CD4-positive, CD25-positive, alpha-beta regulatory T cell (primary cell): Measurements from ENCODE around the gene FCRL2. TPM values are rescaled to one million over a fixed set of nuclear protein-coding genes. Genes with fewer than 3 reads are reported as not detected.

Experiments used
- ATAC-seq, 2 donors: fragments of 150-1000 bp; cut with Tn5 transposase; one replicate each; pipeline ENCODE4 v1.10.0; 2021; ENCODE audit warnings: low read depth in 2 of 2, moderate number of reproducible peaks in 2 of 2, moderate library complexity in 1 of 2
- DNase-seq, 3 donors: peaks; one replicate each; pipeline versions ENCODE4 v3.0.0 to v3.0.0-alpha.2; 2012 to 2022; ENCODE audit warnings: mixed read lengths in 1 of 3
- H3K27ac ChIP-seq: one replicate; pipeline ENCODE4 v1.7.0; 2013; ENCODE audit warnings: mild to moderate bottlenecking, low read length; ENCODE audit not compliant: insufficient read depth, poor library complexity, severe bottlenecking
- H3K27me3 ChIP-seq: one replicate; pipeline ENCODE4 v1.7.0; 2013; ENCODE audit warnings: low read length; ENCODE audit not compliant: control insufficient read depth, insufficient read depth
- H3K36me3 ChIP-seq: one replicate; pipeline ENCODE4 v1.7.0; 2013; ENCODE audit warnings: mild to moderate bottlenecking, low read length, moderate library complexity; ENCODE audit not compliant: control insufficient read depth, insufficient read depth
- H3K4me1 ChIP-seq: 2 replicates; pipeline ENCODE4 v1.7.0; 2013; ENCODE audit warnings: mild to moderate bottlenecking, low read length; ENCODE audit not compliant: insufficient read depth, control insufficient read depth, poor library complexity, severe bottlenecking
- H3K4me3 ChIP-seq: one replicate; pipeline ENCODE4 v1.7.0; 2013; ENCODE audit warnings: low read depth, mild to moderate bottlenecking, low read length, moderate library complexity
- H3K9me3 ChIP-seq, 2 experiments: 1 replicate in 1 of 2; 2 replicates in 1 of 2; pipeline ENCODE4 v1.7.0; 2013; ENCODE audit warnings: low read length in 2 of 2, mild to moderate bottlenecking in 1 of 2, moderate library complexity in 1 of 2; ENCODE audit not compliant: control insufficient read depth in 2 of 2
- H3K27ac Mint-ChIP-seq, 3 donors: one replicate each; pipeline ENCODE4 v1.8.0; 2020 to 2022; ENCODE audit warnings: mild to moderate bottlenecking in 3 of 3, mixed read lengths in 3 of 3, moderate library complexity in 2 of 3
- H3K27me3 Mint-ChIP-seq: one replicate; pipeline ENCODE4 v1.8.0; 2022; ENCODE audit warnings: mild to moderate bottlenecking, mixed read lengths
- H3K36me3 Mint-ChIP-seq: one replicate; pipeline ENCODE4 v1.8.0; 2020; ENCODE audit warnings: mixed read lengths
- H3K4me1 Mint-ChIP-seq, 4 donors: one replicate each; pipeline ENCODE4 v1.8.0; 2020 to 2022; ENCODE audit warnings: mixed read lengths in 4 of 4, mild to moderate bottlenecking in 1 of 4
- H3K4me3 Mint-ChIP-seq, 4 donors: one replicate each; pipeline ENCODE4 v1.8.0; 2020 to 2022; ENCODE audit warnings: mild to moderate bottlenecking in 4 of 4, mixed read lengths in 4 of 4, moderate library complexity in 3 of 4
- H3K9me3 Mint-ChIP-seq, 7 donors: one replicate each; pipeline ENCODE4 v1.8.0; 2020 to 2022; ENCODE audit warnings: mixed read lengths in 7 of 7, mild to moderate bottlenecking in 3 of 7, moderate library complexity in 2 of 7
- polyA plus RNA-seq, 4 donors: library from polyadenylated mRNA; unstranded; fragments of 300-500 nt; fragmentation: Illumina TruSeq; gene quantifications; one replicate each; pipeline ENCODE4 v1.2.3, GENCODE V29; 2021
- total RNA-seq: library from RNA; stranded (reverse); gene quantifications from one replicate; pipeline ENCODE4 v1.2.3, GENCODE V29; 2022

The FCRL2 gene
- total and polyA plus RNA-seq, 5 donors from 2014 or later, result 0.09 to 0.17 (median 0.15) TPM; not detected in 2

DNA sequence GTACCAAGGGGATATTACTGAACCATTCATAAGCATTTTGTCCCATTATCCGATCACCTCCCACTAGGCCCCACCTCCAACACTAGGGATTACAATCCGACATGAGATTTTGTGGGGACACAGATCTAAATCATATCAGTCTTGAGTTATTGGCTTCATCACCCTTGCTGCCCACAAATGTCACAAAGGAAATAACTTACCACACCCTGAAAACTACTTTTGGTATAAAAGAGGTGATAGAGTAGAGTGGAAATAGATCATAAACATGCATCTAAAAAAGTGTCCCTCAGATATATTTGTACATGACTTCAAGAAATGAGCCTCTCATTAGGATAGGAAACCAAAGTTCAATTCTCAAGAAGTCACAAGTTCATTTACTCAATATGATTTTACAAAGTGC, 53.8 kb downstream of the FCRL2 start:
- peak overlapping the region; percentile 38 to 93 (median 82) for H3K27ac Mint-ChIP-seq

DNA sequence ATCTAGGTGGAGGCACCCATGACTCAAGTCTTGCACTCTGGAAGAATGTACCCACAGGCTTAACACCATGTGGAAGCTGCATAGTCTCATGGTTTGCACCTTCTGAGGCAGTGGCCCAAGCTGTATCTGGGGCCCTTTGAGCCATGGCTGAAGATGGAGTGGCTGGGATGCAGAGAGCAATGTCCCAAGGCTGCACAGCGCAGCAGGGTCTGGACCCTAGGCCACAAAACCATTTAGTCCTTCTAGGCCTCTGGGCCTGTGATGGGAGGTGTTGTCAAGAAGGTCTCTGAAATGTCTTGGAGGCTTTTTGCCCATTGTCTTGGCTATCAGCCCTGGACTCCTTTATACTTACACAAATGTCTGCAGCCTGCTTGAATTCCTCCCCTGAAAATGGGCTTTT, 54.9 kb downstream of the FCRL2 start:
- no peaks in the 10 kb centered on the region for H3K36me3 Mint-ChIP-seq
- peaks cover 7 to 45% (median 36%) of the 10 kb centered on the region in 4 donors for H3K4me1 Mint-ChIP-seq
- Histone ChIP-seq H3K27ac (no peak overlapping the region), H3K4me3 (no peak overlapping the region), H3K27me3 (no peaks in the 10 kb centered on the region), H3K36me3 (no peaks in the 10 kb centered on the region), H3K4me1 (peaks cover 32% of the 10 kb centered on the region), H3K9me3 (peaks cover 7 to 13% of the 10 kb centered on the region in 2 experiments)
- H3K27ac Mint-ChIP-seq, result peak overlapping the region in 1 of 3 donors; percentile 38
- DNase-seq, result no peak
- H3K27me3 Mint-ChIP-seq, result no peaks in the 10 kb centered on the region
- H3K4me3 Mint-ChIP-seq, result no peak overlapping the region
- H3K9me3 Mint-ChIP-seq, result peaks cover 0 to 23% (median 10%) of the 10 kb centered on the region in 7 donors
- no peak for ATAC-seq

More for the DNA sequence above, 53.8 kb downstream of the FCRL2 start:
- peaks cover 7 to 13% of the 10 kb centered on the region in 2 experiments for H3K9me3 ChIP-seq
- H3K27me3 ChIP-seq, result no peaks in the 10 kb centered on the region
- Mint-ChIP-seq H3K4me3 (peak overlapping the region; percentile 3 to 34 (median 17)), H3K9me3 (peaks cover 0 to 23% (median 10%) of the 10 kb centered on the region in 7 donors), H3K4me1 (peaks cover 13 to 52% (median 41%) of the 10 kb centered on the region in 4 donors), H3K36me3 (no peaks in the 10 kb centered on the region), H3K27me3 (no peaks in the 10 kb centered on the region)
- peaks cover 32% of the 10 kb centered on the region for H3K4me1 ChIP-seq
- H3K4me3 ChIP-seq, result peak overlapping the region; percentile 56
- H3K36me3 ChIP-seq, result no peaks in the 10 kb centered on the region
- H3K27ac ChIP-seq, result peak overlapping the region; percentile 47
- ATAC-seq, result peak; percentile 26 to 40
- DNase-seq, result peak in 1 of 3 donors; percentile 30

DNA sequence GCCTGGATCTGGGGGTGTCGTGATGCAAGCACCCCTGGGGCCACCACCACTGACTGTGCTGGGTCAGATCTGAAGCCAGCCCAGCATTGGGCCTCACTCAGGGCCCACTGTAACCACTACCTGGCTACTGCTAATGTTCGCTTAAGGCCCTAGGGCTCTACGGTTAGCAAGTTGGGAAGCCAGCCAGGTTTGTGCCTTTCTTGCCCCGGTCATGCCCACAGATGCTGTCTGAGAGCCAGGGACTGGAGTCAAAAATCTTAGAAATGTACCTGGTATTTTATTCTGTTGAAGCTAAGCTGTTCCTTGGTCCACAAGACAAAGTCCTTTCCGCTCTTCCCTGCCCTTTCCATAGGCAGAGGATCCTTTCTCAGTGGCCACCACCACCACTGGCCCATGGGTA, 61.2 kb downstream of the FCRL2 start:
- ATAC-seq, result no peak
- H3K27ac Mint-ChIP-seq, result no peak overlapping the region

DNA sequence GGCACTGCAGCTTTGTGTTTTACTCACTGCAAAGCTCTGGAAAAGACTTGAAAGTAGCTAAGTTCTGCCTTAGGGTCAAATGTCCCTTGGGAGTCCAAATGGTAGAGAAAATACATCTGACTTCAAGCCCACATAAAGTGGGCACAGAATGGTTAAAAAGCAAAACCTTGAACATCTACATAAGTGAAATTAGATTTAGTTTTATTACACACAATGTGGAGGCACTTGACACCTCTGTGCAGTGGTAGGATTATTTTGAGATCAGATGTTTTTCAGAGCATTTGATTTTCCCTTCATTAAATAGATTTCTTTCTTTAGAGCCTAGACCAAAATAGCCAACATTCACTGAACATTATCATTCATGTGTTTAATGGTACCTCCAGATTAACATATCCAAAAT, 65.1 kb downstream of the FCRL2 start:
- H3K27me3 ChIP-seq, result no peaks in the 10 kb centered on the region
- ATAC-seq (no peak), DNase-seq (no peak)
- Mint-ChIP-seq H3K9me3 (peaks cover 0 to 5% (median 0%) of the 10 kb centered on the region in 7 donors), H3K27me3 (no peaks in the 10 kb centered on the region), H3K4me3 (no peak overlapping the region), H3K36me3 (no peaks in the 10 kb centered on the region), H3K4me1 (peaks cover 15 to 40% (median 16%) of the 10 kb centered on the region in 4 donors), H3K27ac (peak overlapping the region in 1 of 3 donors; percentile 1)
- no peaks in the 10 kb centered on the region for H3K9me3 ChIP-seq
- H3K4me1 ChIP-seq, result peaks cover 8% of the 10 kb centered on the region
- no peaks in the 10 kb centered on the region for H3K36me3 ChIP-seq
- H3K4me3 ChIP-seq, result no peak overlapping the region
- H3K27ac ChIP-seq, result no peak overlapping the region

More for the DNA sequence above, 61.2 kb downstream of the FCRL2 start:
- DNase-seq, result no peak
- Mint-ChIP-seq H3K27me3 (no peaks in the 10 kb centered on the region), H3K9me3 (peaks cover 0 to 5% (median 0%) of the 10 kb centered on the region in 7 donors), H3K4me3 (no peak overlapping the region), H3K36me3 (no peaks in the 10 kb centered on the region), H3K4me1 (peaks cover 2 to 16% (median 7%) of the 10 kb centered on the region in 4 donors)
- Histone ChIP-seq H3K9me3 (no peaks in the 10 kb centered on the region), H3K36me3 (no peaks in the 10 kb centered on the region), H3K4me3 (no peak overlapping the region), H3K27me3 (no peaks in the 10 kb centered on the region), H3K27ac (no peak overlapping the region), H3K4me1 (no peaks in the 10 kb centered on the region)

DNA sequence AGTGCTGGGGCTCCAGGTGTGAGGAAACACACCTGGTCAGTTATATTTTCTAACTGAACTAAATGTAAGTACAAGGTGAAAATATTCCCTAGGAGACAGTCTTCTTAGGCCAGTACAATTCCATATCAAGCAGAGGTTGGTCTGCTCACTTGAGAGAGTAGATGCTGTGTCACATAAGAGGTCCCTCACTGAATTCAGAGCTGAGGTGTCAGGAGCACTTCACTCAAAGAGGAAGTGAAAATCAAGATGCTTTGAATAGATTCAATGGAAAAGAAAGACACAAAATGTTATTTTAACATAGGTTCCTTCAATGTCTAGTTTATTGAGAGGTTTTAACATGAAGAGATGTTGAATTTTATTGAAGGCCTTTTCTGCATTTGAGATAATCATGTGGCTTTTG, 72.1 kb downstream of the FCRL2 start:
- Mint-ChIP-seq H3K27me3 (no peaks in the 10 kb centered on the region), H3K9me3 (peaks cover 0 to 5% (median 2%) of the 10 kb centered on the region in 7 donors), H3K4me1 (peaks cover 24 to 84% (median 34%) of the 10 kb centered on the region in 4 donors), H3K36me3 (no peaks in the 10 kb centered on the region), H3K4me3 (peak overlapping the region in 1 of 4 donors; percentile 42), H3K27ac (peak overlapping the region in 2 of 3 donors; percentile 30 to 70)
- H3K4me3 ChIP-seq, result no peak overlapping the region
- ATAC-seq, result no peak
- DNase-seq, result no peak
- H3K27ac ChIP-seq, result peak overlapping the region; percentile 25
- no peaks in the 10 kb centered on the region for H3K9me3 ChIP-seq
- no peaks in the 10 kb centered on the region for H3K27me3 ChIP-seq
- no peaks in the 10 kb centered on the region for H3K36me3 ChIP-seq
- H3K4me1 ChIP-seq, result peaks cover 41% of the 10 kb centered on the region

DNA sequence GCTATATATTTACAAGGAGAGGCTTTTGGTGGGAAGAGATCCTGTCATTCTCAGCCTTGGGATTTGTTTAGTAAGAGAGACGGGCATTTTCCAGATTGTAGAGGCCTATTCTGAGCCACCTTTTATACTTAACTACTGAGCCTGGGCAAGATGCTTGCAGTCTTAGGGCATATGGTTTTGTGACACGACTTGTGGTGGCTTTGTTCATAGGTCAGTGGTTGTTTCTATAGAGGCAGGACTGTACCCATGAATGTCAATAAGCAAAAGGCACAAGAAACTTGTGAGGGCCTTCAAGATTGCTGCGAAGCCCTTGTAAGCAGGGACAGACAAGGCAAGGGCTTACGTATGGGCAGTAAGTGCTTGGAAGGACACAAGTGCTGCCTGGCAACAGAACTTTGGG, 73.0 kb downstream of the FCRL2 start:
- DNase-seq (no peak), ATAC-seq (no peak)
- Histone ChIP-seq H3K4me3 (no peak overlapping the region), H3K4me1 (peaks cover 39% of the 10 kb centered on the region), H3K36me3 (no peaks in the 10 kb centered on the region), H3K27ac (no peak overlapping the region), H3K27me3 (no peaks in the 10 kb centered on the region), H3K9me3 (no peaks in the 10 kb centered on the region)
- Mint-ChIP-seq H3K27ac (peak overlapping the region in 2 of 3 donors; percentile 9 to 72), H3K9me3 (peaks cover 0 to 5% (median 2%) of the 10 kb centered on the region in 7 donors), H3K4me1 (peaks cover 24 to 84% (median 33%) of the 10 kb centered on the region in 4 donors), H3K27me3 (no peaks in the 10 kb centered on the region), H3K36me3 (no peaks in the 10 kb centered on the region), H3K4me3 (peak overlapping the region in 2 of 4 donors; percentile 5 to 17)

DNA sequence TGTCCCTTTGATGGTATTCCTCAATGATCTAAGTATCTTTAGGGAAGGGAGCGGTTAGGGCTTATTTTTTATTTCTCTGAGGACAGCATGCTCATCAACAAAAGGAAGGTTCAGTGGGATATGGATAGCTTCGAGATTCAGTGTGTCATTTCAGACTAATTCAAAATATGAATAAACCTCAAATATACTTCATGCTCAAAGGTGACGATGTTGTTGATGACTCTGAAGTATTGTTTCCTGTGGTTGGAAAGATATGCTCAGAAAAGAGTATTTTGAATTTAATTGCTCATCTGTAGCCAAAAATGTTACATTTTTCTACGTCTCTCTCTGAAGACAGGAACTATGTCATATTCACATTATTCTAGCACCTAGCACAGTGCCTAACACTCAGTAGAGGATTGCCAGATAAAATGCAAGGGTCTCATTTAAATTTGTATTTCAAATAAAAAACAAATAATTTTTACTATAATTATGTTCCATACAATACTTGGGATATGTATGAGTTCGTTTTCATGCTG, 74.6 kb downstream of the FCRL2 start:
- H3K9me3 Mint-ChIP-seq, result peaks cover 0 to 5% (median 2%) of the 10 kb centered on the region in 7 donors
- peak overlapping the region; percentile 80 for H3K27ac ChIP-seq

More for the DNA sequence above, 74.6 kb downstream of the FCRL2 start:
- H3K9me3 ChIP-seq, result no peaks in the 10 kb centered on the region
- Mint-ChIP-seq H3K36me3 (peaks cover 4% of the 10 kb centered on the region), H3K27ac (peak overlapping the region; percentile 2 to 87 (median 87)), H3K27me3 (no peaks in the 10 kb centered on the region), H3K4me1 (peaks cover 24 to 89% (median 43%) of the 10 kb centered on the region in 4 donors), H3K4me3 (peak overlapping the region; percentile 8 to 84 (median 48))
- ATAC-seq (peak in 1 of 2 donors; percentile 23), DNase-seq (no peak)
- H3K27me3 ChIP-seq, result no peaks in the 10 kb centered on the region
- H3K4me3 ChIP-seq, result peak overlapping the region; percentile 12
- H3K4me1 ChIP-seq, result peaks cover 53% of the 10 kb centered on the region
- H3K36me3 ChIP-seq, result no peaks in the 10 kb centered on the region
